Measurements from ENCODE around the gene GMPPA.

GMPPA gene

DNA sequence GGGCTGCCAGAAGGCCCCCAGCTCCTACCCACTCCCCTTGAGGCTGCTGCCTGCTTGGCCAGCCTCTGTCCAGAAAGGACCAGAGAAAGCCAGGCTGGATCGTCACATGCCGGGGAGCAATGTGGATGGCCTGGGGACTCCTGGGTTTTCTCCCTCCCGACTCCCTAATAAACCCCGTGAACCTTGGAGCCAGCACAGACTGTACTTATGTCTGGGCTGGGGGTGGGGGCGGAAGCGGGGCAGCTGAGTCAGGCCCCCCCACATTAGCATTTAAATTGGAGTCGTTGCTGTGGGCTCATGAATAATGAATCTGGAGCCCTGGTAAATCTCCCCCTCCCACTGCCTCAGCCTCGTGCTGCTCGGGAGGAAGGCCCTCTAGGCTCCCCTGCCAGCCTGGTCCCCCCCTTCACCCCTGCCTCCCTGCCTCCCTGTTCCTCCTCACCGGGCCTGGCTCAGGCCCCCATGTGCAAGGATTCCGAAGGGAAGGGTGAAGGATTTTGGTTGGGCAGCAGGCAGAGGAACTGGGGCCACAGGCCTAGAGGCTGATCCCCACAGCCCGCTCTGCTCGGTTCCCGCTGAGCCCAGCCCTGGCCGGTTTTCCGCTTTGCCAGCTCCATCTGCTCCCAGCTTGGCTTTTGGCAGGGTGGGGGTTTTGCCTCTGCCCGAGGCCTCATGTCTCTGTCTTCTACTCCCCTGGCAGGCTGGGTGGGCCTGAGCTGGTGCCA lies 8.3 kb downstream of the GMPPA start:
- peaks cover 10% of the 10 kb centered on the region for H3K4me1 ChIP-seq (ENCODE audit: control insufficient read depth, insufficient read depth, low read length)
- H3K4me3 ChIP-seq (ENCODE audit: low read length in 2 of 2), result no peak overlapping the region
- peaks cover 2 to 5% of the 10 kb centered on the region in 2 donors for H3K27me3 ChIP-seq (ENCODE audit: control insufficient read depth in 1 of 2, insufficient read depth in 2 of 2, low read length in 2 of 2)
- no peaks in the 10 kb centered on the region for H3K9me3 ChIP-seq (ENCODE audit: control insufficient read depth in 2 of 2, low read length in 2 of 2)
- H3K27ac ChIP-seq (ENCODE audit: low read length), result no peak overlapping the region
- H3K36me3 ChIP-seq (ENCODE audit: control insufficient read depth in 2 of 2, insufficient read depth in 2 of 2, low read length in 2 of 2), result peaks cover 23 to 25% of the 10 kb centered on the region in 2 donors
- H3K9ac ChIP-seq (ENCODE audit: low read length in 2 of 2), result no peak overlapping the region

GRCh38 chr2:219507581-219508443 lies 9.1 kb downstream of the GMPPA start:
- Histone ChIP-seq H3K9ac (ENCODE audit: low read length in 2 of 2) (no peak overlapping the region), H3K4me1 (ENCODE audit: control insufficient read depth, insufficient read depth, low read length) (peaks cover 12% of the 10 kb centered on the region), H3K4me3 (ENCODE audit: low read length in 2 of 2) (no peak overlapping the region), H3K27me3 (ENCODE audit: control insufficient read depth in 1 of 2, insufficient read depth in 2 of 2, low read length in 2 of 2) (peaks cover 5 to 8% of the 10 kb centered on the region in 2 donors), H3K9me3 (ENCODE audit: control insufficient read depth in 2 of 2, low read length in 2 of 2) (no peaks in the 10 kb centered on the region), H3K36me3 (ENCODE audit: control insufficient read depth in 2 of 2, insufficient read depth in 2 of 2, low read length in 2 of 2) (peaks cover 23% of the 10 kb centered on the region in 2 donors), H3K27ac (ENCODE audit: low read length) (no peak overlapping the region)

DNA sequence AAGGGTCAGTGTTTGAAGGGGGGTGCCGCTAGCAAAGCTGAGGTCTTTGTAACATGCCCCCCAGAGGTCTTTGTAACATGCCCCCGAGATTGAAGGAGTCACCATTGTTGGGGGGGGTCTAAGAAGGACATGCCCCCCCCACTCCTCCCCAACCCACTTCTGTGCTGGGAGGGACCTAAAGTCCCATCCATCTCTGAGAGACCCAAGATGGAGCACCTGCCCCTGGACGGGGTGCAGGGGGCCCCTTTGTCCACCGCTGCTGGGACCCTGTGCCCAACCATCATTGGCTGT lies 9.7 kb downstream of the GMPPA start:
- Histone ChIP-seq H3K4me3 (ENCODE audit: low read length in 2 of 2) (no peak overlapping the region), H3K27ac (ENCODE audit: low read length) (no peak overlapping the region), H3K9me3 (ENCODE audit: control insufficient read depth in 2 of 2, low read length in 2 of 2) (no peaks in the 10 kb centered on the region), H3K36me3 (ENCODE audit: control insufficient read depth in 2 of 2, insufficient read depth in 2 of 2, low read length in 2 of 2) (peaks cover 20 to 22% of the 10 kb centered on the region in 2 donors), H3K9ac (ENCODE audit: low read length in 2 of 2) (no peak overlapping the region), H3K4me1 (ENCODE audit: control insufficient read depth, insufficient read depth, low read length) (peaks cover 12% of the 10 kb centered on the region), H3K27me3 (ENCODE audit: control insufficient read depth in 1 of 2, insufficient read depth in 2 of 2, low read length in 2 of 2) (peaks cover 5 to 8% of the 10 kb centered on the region in 2 donors)

DNA sequence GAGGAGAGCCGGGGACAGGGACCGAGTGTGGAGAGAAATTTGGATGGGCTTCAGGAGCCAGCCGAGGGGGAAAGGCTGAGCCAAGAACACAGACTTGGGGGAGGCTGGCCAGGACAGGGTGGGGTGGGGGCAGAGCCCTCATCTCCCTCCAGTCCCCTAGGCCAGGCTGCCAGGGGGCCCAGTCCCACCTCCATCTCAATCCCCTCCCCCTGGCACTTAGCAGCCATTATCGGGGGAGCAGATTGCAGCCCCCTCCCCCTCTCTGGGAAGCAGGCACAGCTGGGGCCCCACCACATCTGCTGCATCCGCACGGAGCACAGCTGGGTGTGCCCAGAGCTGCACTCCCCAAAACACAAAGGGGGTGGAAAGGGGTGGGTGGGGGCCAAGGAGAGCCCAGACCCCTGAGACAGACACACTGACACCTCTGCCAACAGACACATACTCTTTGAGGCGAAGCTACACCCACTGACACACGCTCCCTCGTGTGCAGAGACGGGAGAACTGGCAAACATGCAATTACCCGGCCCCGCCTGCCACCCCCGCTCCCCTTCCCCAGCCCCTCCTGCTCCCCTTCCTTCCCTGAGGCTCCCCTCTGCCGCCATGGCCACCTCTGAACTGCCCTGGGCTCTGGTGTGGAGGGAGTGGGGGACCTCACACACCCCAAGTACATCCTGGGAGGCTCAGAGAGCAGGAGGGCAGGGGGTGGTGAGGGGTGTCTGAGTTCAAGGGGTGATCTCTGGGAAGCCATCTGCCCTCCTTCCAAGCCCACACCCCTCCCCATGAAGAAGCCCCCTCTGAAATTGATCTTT lies 10.5 kb downstream of the GMPPA start:
- H3K9me3 ChIP-seq (ENCODE audit: control insufficient read depth in 2 of 2, low read length in 2 of 2), result no peaks in the 10 kb centered on the region
- peaks cover 12 to 15% of the 10 kb centered on the region in 2 donors for H3K36me3 ChIP-seq (ENCODE audit: control insufficient read depth in 2 of 2, insufficient read depth in 2 of 2, low read length in 2 of 2)
- no peak overlapping the region for H3K4me3 ChIP-seq (ENCODE audit: low read length in 2 of 2)
- H3K27me3 ChIP-seq (ENCODE audit: control insufficient read depth in 1 of 2, insufficient read depth in 2 of 2, low read length in 2 of 2), result peaks cover 5 to 11% of the 10 kb centered on the region in 2 donors
- H3K9ac ChIP-seq (ENCODE audit: low read length in 2 of 2), result no peak overlapping the region
- peaks cover 14% of the 10 kb centered on the region for H3K4me1 ChIP-seq (ENCODE audit: control insufficient read depth, insufficient read depth, low read length)
- no peak overlapping the region for H3K27ac ChIP-seq (ENCODE audit: low read length)

- Histone ChIP-seq H3K36me3 (ENCODE audit: control insufficient read depth in 2 of 2, insufficient read depth in 2 of 2, low read length in 2 of 2) (peaks cover 7 to 9% of the 10 kb centered on the region in 2 donors), H3K9me3 (ENCODE audit: control insufficient read depth in 2 of 2, low read length in 2 of 2) (no peaks in the 10 kb centered on the region), H3K9ac (ENCODE audit: low read length in 2 of 2) (no peak overlapping the region), H3K27ac (ENCODE audit: low read length) (no peak overlapping the region), H3K4me1 (ENCODE audit: control insufficient read depth, insufficient read depth, low read length) (peaks cover 17% of the 10 kb centered on the region), H3K4me3 (ENCODE audit: low read length in 2 of 2) (peak overlapping the region; percentile 47 to 60), H3K27me3 (ENCODE audit: control insufficient read depth in 1 of 2, insufficient read depth in 2 of 2, low read length in 2 of 2) (peaks cover 10 to 11% of the 10 kb centered on the region in 2 donors)
Measured at GRCh38 chr2:219509780-219510511, 11.3 kb downstream of the GMPPA start.

DNA sequence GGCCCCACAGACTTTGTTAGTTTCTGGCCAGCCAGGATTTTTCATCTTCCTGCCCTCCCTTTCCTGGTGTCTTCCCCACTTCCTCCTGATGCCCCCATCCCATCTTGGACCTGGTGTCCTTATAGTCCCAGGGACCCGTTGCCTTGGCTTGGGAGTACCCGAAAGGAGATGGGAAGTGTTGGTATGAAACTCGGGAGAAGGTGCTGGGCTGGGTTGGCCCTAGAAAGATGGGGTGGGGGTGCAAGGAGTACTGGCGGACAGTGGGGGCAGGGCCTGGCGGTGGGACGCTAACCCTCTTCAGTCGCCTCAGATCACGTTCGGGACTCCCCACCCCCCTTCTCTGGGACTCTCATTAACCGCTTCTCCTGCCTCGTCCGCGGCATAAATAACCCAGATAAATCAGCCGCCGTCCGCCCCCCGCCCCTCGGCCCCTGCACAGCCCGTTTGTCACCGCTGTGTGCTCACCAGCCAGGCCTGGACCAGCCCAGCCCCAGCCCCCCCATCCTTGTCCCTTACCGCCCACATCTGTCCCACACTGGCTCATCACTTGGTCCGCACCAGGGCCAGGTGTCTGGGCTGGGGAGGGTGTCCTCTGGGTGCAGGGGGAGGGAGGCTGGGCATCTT lies 11.9 kb downstream of the GMPPA start:
- Histone ChIP-seq H3K9me3 (ENCODE audit: control insufficient read depth in 2 of 2, low read length in 2 of 2) (no peaks in the 10 kb centered on the region), H3K4me3 (ENCODE audit: low read length in 2 of 2) (peak overlapping the region in 1 of 2 donors; percentile 60), H3K4me1 (ENCODE audit: control insufficient read depth, insufficient read depth, low read length) (peaks cover 17% of the 10 kb centered on the region), H3K36me3 (ENCODE audit: control insufficient read depth in 2 of 2, insufficient read depth in 2 of 2, low read length in 2 of 2) (peaks cover 7% of the 10 kb centered on the region in 2 donors), H3K9ac (ENCODE audit: low read length in 2 of 2) (no peak overlapping the region), H3K27me3 (ENCODE audit: control insufficient read depth in 1 of 2, insufficient read depth in 2 of 2, low read length in 2 of 2) (peaks cover 10 to 13% of the 10 kb centered on the region in 2 donors), H3K27ac (ENCODE audit: low read length) (no peak overlapping the region)

- Histone ChIP-seq H3K9me3 (ENCODE audit: control insufficient read depth in 2 of 2, low read length in 2 of 2) (no peaks in the 10 kb centered on the region), H3K27me3 (ENCODE audit: control insufficient read depth in 1 of 2, insufficient read depth in 2 of 2, low read length in 2 of 2) (peaks cover 13 to 15% of the 10 kb centered on the region in 2 donors), H3K9ac (ENCODE audit: low read length in 2 of 2) (no peak overlapping the region), H3K4me3 (ENCODE audit: low read length in 2 of 2) (no peak overlapping the region), H3K36me3 (ENCODE audit: control insufficient read depth in 2 of 2, insufficient read depth in 2 of 2, low read length in 2 of 2) (peaks cover 0 to 1% of the 10 kb centered on the region in 2 donors), H3K27ac (ENCODE audit: low read length) (no peak overlapping the region), H3K4me1 (ENCODE audit: control insufficient read depth, insufficient read depth, low read length) (peaks cover 17% of the 10 kb centered on the region)
Measured at GRCh38 chr2:219511547-219512325, 13.0 kb downstream of the GMPPA start.

- Histone ChIP-seq H3K9ac (ENCODE audit: low read length in 2 of 2) (no peak overlapping the region), H3K27ac (ENCODE audit: low read length) (no peak overlapping the region), H3K9me3 (ENCODE audit: control insufficient read depth in 2 of 2, low read length in 2 of 2) (no peaks in the 10 kb centered on the region), H3K36me3 (ENCODE audit: control insufficient read depth in 2 of 2, insufficient read depth in 2 of 2, low read length in 2 of 2) (no peaks in the 10 kb centered on the region), H3K27me3 (ENCODE audit: control insufficient read depth in 1 of 2, insufficient read depth in 2 of 2, low read length in 2 of 2) (peaks cover 13 to 14% of the 10 kb centered on the region in 2 donors), H3K4me1 (ENCODE audit: control insufficient read depth, insufficient read depth, low read length) (peaks cover 17% of the 10 kb centered on the region), H3K4me3 (ENCODE audit: low read length in 2 of 2) (no peak overlapping the region)
Measured at GRCh38 chr2:219512524-219513216, 14.0 kb downstream of the GMPPA start.

- Histone ChIP-seq H3K36me3 (ENCODE audit: control insufficient read depth in 2 of 2, insufficient read depth in 2 of 2, low read length in 2 of 2) (no peaks in the 10 kb centered on the region), H3K27ac (ENCODE audit: low read length) (no peak overlapping the region), H3K9me3 (ENCODE audit: control insufficient read depth in 2 of 2, low read length in 2 of 2) (no peaks in the 10 kb centered on the region), H3K9ac (ENCODE audit: low read length in 2 of 2) (no peak overlapping the region), H3K27me3 (ENCODE audit: control insufficient read depth in 1 of 2, insufficient read depth in 2 of 2, low read length in 2 of 2) (peaks cover 10 to 13% of the 10 kb centered on the region in 2 donors), H3K4me1 (ENCODE audit: control insufficient read depth, insufficient read depth, low read length) (peaks cover 17% of the 10 kb centered on the region), H3K4me3 (ENCODE audit: low read length in 2 of 2) (no peak overlapping the region)
Measured at GRCh38 chr2:219513787-219514186, 15.1 kb downstream of the GMPPA start.

All from stomach smooth muscle (tissue), 2 donors.